ENCODE measurements around the gene SLC20A1.

Gene SLC20A1

DNA sequence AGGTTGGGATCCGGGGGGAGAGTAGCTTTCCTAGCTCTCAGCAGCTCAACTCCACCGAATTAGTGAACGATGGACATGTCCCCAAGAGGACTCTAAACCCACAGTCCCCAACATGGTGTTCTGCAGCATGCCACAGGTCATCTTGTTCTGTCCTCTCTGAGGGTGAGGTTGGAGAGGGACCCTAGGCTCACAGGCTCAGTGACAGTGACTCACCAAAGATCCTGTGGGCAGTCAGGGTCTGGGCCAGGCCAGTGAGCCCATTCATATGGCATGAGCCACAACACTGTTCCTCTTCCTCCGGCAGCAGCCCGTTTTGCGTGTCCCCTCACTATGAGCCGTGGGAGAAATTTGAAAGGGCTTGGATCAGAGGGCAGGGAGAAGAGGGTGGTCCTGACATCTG, 2.8 kb upstream of the SLC20A1 start:
- TF ChIP-seq, protein P1, sequence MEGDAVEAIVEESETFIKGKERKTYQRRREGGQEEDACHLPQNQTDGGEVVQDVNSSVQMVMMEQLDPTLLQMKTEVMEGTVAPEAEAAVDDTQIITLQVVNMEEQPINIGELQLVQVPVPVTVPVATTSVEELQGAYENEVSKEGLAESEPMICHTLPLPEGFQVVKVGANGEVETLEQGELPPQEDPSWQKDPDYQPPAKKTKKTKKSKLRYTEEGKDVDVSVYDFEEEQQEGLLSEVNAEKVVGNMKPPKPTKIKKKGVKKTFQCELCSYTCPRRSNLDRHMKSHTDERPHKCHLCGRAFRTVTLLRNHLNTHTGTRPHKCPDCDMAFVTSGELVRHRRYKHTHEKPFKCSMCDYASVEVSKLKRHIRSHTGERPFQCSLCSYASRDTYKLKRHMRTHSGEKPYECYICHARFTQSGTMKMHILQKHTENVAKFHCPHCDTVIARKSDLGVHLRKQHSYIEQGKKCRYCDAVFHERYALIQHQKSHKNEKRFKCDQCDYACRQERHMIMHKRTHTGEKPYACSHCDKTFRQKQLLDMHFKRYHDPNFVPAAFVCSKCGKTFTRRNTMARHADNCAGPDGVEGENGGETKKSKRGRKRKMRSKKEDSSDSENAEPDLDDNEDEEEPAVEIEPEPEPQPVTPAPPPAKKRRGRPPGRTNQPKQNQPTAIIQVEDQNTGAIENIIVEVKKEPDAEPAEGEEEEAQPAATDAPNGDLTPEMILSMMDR (conservative IDR thresholded peaks at IDR 0.05), result no peak
- H3K27ac ChIP-seq, result no peak overlapping the region

DNA sequence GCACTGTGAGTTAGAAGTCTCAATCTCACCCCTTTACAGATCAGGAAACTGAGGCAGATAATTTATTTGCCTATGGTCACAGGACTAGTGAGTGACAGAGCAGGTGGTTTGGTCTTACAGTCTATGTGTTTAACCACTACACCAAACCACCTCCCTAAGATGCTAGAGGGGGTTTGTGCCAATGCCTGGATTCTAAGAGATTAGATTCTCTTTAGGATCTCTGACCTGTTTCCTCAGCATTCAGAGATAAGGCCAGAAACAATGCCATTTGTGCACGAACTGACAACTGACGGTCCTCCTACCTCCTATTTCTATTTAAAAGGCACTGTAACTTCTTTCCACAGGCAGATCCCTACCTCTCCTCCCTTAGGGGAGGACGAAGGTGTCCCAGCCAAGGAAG, 2.3 kb upstream of the SLC20A1 start:
- no peak overlapping the region for H3K27ac ChIP-seq
- TF ChIP-seq, protein P1 (conservative IDR thresholded peaks at IDR 0.05), result no peak

DNA sequence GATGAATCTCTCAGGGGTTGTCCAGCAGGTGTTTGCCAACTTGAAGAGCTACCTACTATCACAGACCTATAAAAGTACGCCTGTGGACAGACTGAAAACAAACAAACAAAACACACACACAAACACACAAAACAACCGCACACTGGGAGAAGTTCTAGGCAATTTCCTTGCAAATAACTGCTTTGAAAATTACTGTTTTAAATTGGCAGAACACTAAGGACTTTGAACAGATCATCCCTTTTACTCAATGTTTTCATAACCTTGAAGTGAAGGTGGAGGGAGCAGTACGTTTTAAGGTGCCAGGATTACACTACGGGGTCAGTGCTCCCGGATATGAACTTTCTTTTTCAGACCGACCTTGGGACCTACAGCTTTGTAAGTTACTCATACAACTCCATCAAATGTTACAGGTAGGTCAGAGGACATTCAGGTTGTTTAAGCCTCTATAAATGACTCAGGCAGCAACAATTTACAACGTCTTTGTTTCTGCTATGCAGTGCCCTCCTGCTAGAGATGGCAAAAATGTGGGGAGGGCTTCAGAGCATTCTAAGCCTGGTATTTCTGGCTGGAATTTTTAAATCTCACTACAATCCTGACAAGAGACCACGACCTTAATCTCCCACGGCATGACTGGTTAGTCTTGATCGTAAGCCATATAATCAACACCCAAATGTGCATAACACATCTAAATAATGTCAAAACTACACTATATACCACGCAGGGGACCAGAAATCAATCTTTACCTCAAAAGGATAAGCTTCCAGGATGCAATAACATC, 1.4 kb upstream of the SLC20A1 start:
- TF ChIP-seq, protein P1 (conservative IDR thresholded peaks at IDR 0.05), result no peak
- peak overlapping the region; percentile 90 for H3K27ac ChIP-seq

DNA sequence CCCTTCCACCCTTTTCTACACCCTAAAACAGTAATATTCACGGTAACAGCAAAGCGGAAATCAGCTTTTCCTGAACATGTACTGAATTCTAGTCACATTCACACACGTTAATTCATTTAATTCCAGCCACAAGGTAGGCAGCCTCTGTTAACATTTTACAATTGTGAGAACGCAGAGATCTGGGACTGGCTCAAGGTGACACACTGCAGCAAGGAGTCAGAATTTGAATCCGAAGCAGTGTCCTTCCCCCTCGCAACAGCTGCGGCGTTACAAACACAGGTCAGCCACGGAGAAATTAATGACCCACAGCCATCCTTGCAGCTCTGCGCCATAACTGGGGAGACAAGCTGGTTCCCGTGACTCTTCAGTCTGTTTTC, 818 bp upstream of the SLC20A1 start:
- peak overlapping the region; percentile 90 for H3K27ac ChIP-seq
- TF ChIP-seq, protein P1 (conservative IDR thresholded peaks at IDR 0.05), result no peak

DNA sequence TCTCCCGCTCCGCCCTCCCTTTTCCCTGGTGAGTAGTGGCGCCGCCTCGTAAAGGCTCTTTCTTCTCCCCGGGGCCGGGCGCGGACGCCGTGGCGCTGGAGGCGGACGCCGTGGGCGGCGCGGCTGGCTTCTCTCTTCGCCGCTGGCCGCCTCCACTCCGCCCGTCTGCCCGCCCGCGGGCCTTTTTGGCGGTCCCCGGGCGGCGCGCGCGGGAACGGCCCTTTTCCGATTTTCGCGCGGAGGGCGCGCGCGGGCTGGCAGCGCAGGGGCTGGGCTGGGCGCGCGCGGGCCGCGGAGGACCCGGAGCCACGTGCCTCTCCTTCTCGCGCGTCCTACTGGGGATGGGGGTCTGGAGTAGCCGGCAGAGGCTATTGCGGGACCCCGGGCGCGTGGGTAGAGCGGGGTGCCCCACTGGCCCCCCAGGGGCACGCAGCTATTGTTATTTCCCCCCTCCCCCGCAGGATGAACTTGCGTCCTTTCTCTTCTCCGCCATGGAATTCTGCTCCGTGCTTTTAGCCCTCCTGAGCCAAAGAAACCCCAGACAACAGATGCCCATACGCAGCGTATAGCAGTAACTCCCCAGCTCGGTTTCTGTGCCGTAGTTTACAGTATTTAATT, 472 bp downstream of the SLC20A1 start:
- H3K27ac ChIP-seq, result peak overlapping the region; percentile 90
- TF ChIP-seq, protein P1 (conservative IDR thresholded peaks at IDR 0.05), result no peak

DNA sequence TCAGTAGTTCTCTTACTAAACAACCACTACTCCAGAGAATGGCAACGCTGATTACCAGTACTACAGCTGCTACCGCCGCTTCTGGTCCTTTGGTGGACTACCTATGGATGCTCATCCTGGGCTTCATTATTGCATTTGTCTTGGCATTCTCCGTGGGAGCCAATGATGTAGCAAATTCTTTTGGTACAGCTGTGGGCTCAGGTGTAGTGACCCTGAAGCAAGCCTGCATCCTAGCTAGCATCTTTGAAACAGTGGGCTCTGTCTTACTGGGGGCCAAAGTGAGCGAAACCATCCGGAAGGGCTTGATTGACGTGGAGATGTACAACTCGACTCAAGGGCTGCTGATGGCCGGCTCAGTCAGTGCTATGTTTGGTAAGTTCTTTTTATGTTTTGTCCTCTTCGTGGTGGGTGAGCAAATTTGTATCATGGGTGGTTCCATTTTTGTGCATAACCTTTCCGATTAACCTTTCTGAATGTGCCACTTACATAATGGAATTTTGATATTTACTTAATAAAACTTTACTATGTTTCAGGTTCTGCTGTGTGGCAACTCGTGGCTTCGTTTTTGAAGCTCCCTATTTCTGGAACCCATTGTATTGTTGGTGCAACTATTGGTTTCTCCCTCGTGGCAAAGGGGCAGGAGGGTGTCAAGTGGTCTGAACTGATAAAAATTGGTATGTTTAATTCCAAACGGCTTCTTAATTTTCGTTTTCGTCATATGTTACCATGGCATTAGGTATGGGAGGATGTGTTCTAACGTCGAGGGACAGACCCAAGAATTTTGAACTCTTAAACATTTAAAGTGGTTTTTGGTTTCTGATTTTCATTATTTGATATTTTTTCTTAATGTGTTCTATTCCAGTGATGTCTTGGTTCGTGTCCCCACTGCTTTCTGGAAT, 1.3 kb downstream of the SLC20A1 start:
- H3K27ac ChIP-seq, result peak overlapping the region; percentile 90
- TF ChIP-seq, protein P1 (conservative IDR thresholded peaks at IDR 0.05), result no peak

DNA sequence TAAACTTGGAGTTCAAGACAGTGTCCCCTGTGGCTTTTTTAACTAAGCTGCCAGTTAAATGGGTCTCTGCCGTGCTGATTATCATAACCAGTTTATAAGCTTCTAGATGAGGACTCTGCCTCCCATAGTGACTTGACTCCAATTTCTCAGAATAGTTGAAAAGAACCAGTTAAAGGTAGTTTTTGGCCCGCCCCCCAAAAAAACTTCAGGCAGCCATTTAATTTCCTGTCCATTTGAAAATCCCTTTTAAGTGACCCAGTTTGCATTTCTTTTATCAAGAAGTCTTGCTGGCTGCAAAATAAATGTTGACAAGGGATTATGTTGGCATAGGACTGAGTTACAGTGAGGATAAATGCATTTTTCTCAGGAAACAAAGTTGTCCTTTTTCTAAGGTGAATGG, 2.3 kb downstream of the SLC20A1 start:
- TF ChIP-seq, protein P1 (conservative IDR thresholded peaks at IDR 0.05), result no peak
- peak overlapping the region; percentile 90 for H3K27ac ChIP-seq

Data from VCaP (cell line).